Parathyroid adenoma (tissue), 2 donors: ENCODE results near the gene ATP6V1B1.
A peak's percentile ranks its signal among the peaks of the same experiment; 100 is the strongest.
"Not testable (repeated sequence)": the region's sequence is repeated elsewhere in the genome, so short reads cannot be mapped to it uniquely, and the experiment has no call there.

Source experiments
- H2AFZ ChIP-seq: fragments of 300-600 bp; sonication (generic); one replicate; pipeline ENCODE4 v1.7.0; 2017; ENCODE audit warnings: antibody characterized with exemption, mild to moderate bottlenecking
- H3K27ac ChIP-seq: fragments of 300-600 bp; sonication (generic); one replicate; pipeline ENCODE4 v1.7.0; 2017
- H3K27me3 ChIP-seq: fragments of 300-600 bp; sonication (generic); one replicate; pipeline ENCODE4 v1.7.0; 2017; ENCODE audit warnings: low read length; ENCODE audit not compliant: control insufficient read depth, insufficient read depth
- H3K36me3 ChIP-seq: fragments of 300-600 bp; sonication (generic); one replicate; pipeline ENCODE4 v1.7.0; 2017; ENCODE audit warnings: low read length; ENCODE audit not compliant: control insufficient read depth, insufficient read depth
- H3K4me1 ChIP-seq: fragments of 300-600 bp; sonication (generic); one replicate; pipeline ENCODE4 v1.7.0; 2017; ENCODE audit warnings: control low read depth
- H3K4me2 ChIP-seq: fragments of 300-600 bp; sonication (generic); one replicate; pipeline ENCODE4 v1.7.0; 2017; ENCODE audit warnings: low read length
- H3K4me3 ChIP-seq: fragments of 300-600 bp; sonication (generic); one replicate; pipeline ENCODE4 v1.7.0; 2017; ENCODE audit warnings: low read depth, low read length
- H3K79me2 ChIP-seq: fragments of 300-600 bp; sonication (generic); one replicate; pipeline ENCODE4 v1.7.0; 2017; ENCODE audit warnings: control low read depth
- H3K9ac ChIP-seq: fragments of 300-600 bp; sonication (generic); one replicate; pipeline ENCODE4 v1.7.0; 2017; ENCODE audit warnings: mild to moderate bottlenecking
- H3K9me3 ChIP-seq: fragments of 300-600 bp; sonication (generic); one replicate; pipeline ENCODE4 v1.7.0; 2017; ENCODE audit warnings: low read length; ENCODE audit not compliant: control insufficient read depth
- TF ChIP-seq, protein P1 (sequence below): fragments of 300-600 bp; sonication (generic); IDR thresholded peaks from one replicate; pipeline ENCODE4 v1.7.0; 2017; ENCODE audit warnings: antibody characterized with exemption, mild to moderate bottlenecking
- donor health status: primary hyperparathyroidism.

Gene ATP6V1B1

DNA sequence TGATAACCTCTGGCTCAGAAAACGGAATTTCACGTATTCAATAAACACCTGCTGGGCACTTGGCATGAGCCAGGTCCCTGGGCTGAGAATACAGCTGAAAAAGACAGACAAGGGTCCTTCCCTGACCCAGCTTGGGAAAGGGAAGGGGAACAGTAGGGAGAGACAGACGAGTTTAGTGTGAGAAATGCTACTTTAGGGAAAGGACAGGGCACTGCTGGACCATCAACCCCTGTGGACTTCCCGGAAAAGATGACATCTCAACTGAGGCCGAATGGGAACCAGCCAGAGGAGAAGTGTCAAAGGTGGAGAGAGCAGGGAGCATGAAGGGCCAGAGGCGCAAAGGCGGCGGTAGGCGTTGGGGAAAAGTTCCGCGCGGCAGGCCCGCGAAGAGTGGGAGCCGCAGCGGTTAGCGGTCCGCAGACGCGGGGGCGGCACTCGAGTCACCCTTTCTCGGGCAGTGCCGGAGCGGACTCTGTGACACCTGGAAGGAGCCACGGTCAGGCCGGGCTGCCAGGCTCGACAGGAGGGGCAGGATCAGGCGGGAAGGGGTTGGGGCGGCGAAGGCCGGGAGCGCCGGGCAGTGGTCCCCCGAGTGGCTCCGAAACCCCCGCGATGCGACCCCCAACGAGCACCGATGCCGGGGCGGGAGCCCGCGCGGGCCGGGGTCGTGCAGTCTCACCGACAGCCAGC lies 58.5 kb downstream of the ATP6V1B1 start:
- H2AFZ ChIP-seq = peak overlapping the region; percentile 77
- peak overlapping the region; percentile 18 for H3K27ac ChIP-seq
- peak overlapping the region; percentile 41 for H3K9ac ChIP-seq
- H3K4me1 ChIP-seq = peaks cover 17% of the 10 kb centered on the region
- H3K27me3 ChIP-seq = no peaks in the 10 kb centered on the region
- H3K79me2 ChIP-seq = peaks cover 3% of the 10 kb centered on the region
- H3K4me3 ChIP-seq = peak overlapping the region; percentile 74
- no peaks in the 10 kb centered on the region for H3K36me3 ChIP-seq
- H3K9me3 ChIP-seq = no peaks in the 10 kb centered on the region
- peak overlapping the region; percentile 68 for H3K4me2 ChIP-seq
- TF ChIP-seq, protein P1, sequence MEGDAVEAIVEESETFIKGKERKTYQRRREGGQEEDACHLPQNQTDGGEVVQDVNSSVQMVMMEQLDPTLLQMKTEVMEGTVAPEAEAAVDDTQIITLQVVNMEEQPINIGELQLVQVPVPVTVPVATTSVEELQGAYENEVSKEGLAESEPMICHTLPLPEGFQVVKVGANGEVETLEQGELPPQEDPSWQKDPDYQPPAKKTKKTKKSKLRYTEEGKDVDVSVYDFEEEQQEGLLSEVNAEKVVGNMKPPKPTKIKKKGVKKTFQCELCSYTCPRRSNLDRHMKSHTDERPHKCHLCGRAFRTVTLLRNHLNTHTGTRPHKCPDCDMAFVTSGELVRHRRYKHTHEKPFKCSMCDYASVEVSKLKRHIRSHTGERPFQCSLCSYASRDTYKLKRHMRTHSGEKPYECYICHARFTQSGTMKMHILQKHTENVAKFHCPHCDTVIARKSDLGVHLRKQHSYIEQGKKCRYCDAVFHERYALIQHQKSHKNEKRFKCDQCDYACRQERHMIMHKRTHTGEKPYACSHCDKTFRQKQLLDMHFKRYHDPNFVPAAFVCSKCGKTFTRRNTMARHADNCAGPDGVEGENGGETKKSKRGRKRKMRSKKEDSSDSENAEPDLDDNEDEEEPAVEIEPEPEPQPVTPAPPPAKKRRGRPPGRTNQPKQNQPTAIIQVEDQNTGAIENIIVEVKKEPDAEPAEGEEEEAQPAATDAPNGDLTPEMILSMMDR = no peak

DNA sequence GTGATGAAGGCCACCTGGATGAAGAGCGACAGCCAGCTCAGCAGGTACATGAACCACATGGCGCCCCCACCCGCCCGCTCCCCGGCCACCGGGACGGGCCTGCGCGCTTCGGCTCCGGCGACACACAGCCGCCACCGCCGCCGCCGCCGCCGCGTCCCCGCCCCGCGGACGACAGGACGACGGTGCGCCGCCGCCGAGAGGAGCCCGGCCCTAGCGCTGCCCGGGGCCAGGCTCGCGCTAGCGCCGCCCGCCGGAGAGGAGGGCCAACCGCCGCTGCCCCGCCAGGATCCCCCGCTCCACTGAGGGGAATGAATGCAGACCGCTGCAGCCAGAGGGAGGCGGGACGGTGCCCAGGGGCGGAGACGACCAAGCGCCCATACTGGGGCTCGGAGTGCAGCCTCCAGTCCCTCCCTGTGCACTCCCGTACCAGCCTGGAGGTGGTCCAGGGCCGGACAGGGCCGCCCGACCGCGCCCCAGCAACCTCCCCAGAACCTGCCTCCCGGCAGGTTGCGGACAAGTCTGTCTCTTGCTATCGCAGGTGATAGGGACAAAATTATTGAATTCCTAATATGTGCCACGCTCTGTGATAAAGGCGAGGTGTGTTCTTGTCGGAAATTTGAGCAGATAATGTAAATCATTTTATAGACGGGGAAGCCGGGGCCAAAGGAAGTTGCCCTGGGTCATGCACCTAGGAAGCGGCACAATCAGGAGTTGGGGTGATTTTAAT lies 59.2 kb downstream of the ATP6V1B1 start, which contains the start of gene TEX261:
Gene TEX261 (minus strand): TSS at position 175 of the 727 bp plus-strand sequence. CDS start 116 bp downstream, at position 59.
- TF ChIP-seq, protein P1 = peak; percentile 69
- Histone ChIP-seq H3K27ac (peak within 1 kb of the TSS; percentile 55), H3K79me2 (peaks cover 3% of the 10 kb centered on the region), H3K4me1 (peaks cover 17% of the 10 kb centered on the region), H3K4me2 (peak within 1 kb of the TSS; percentile 68), H3K27me3 (no peaks in the 10 kb centered on the region), H3K4me3 (peak within 1 kb of the TSS; percentile 74), H3K9me3 (no peaks in the 10 kb centered on the region), H3K9ac (peak within 1 kb of the TSS; percentile 41), H2AFZ (peak within 1 kb of the TSS; percentile 99), H3K36me3 (no peaks in the 10 kb centered on the region)

- H3K79me2 ChIP-seq = peaks cover 3% of the 10 kb centered on the region
- no peak overlapping the region for H3K9ac ChIP-seq
- H3K27ac ChIP-seq = peak overlapping the region; percentile 55
- H3K4me3 ChIP-seq = peak overlapping the region; percentile 61
- H3K4me2 ChIP-seq = peak overlapping the region; percentile 62
- TF ChIP-seq, protein P1 = peak; percentile 25
- peaks cover 17% of the 10 kb centered on the region for H3K4me1 ChIP-seq
- no peaks in the 10 kb centered on the region for H3K9me3 ChIP-seq
- peak overlapping the region; percentile 99 for H2AFZ ChIP-seq
- no peaks in the 10 kb centered on the region for H3K36me3 ChIP-seq
- H3K27me3 ChIP-seq = no peaks in the 10 kb centered on the region
These were observed 59.7 kb downstream of the ATP6V1B1 start for GRCh38 chr2:70995426-70995729.

- H3K9ac ChIP-seq, H3K4me3 ChIP-seq, H3K36me3 ChIP-seq, H2AFZ ChIP-seq, H3K27ac ChIP-seq, H3K27me3 ChIP-seq, H3K9me3 ChIP-seq, H3K4me1 ChIP-seq, H3K4me2 ChIP-seq, H3K79me2 ChIP-seq: not testable (repeated sequence)
These were observed 63.2 kb downstream of the ATP6V1B1 start for GRCh38 chr2:70998885-70999284.

DNA sequence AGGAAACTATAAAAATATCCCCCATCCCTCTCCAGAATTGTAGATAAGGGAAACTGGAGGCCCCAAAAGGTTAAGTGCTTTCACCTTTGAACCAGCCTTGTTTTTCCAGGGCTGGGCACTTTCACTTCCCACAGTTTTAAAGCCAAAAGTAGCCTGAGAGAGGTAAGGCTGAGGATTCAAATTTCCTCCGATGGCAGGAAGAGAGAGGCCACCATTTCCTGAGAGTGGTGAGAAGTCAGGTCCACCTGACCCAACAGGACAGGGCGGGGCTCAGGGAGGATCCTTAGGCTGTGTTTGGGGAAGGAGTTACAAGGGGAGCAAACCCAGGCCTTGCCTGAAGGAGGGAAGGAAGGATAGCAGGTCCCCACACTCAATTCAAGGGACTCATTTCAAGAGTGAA lies 63.7 kb downstream of the ATP6V1B1 start:
- no peak overlapping the region for H3K9ac ChIP-seq
- no peak overlapping the region for H2AFZ ChIP-seq
- no peak overlapping the region for H3K4me2 ChIP-seq
- peaks cover 7% of the 10 kb centered on the region for H3K4me1 ChIP-seq
- no peaks in the 10 kb centered on the region for H3K27me3 ChIP-seq
- H3K4me3 ChIP-seq = no peak overlapping the region
- no peaks in the 10 kb centered on the region for H3K9me3 ChIP-seq
- TF ChIP-seq, protein P1 = no peak
- H3K79me2 ChIP-seq = peaks cover 3% of the 10 kb centered on the region
- no peak overlapping the region for H3K27ac ChIP-seq
- no peaks in the 10 kb centered on the region for H3K36me3 ChIP-seq

DNA sequence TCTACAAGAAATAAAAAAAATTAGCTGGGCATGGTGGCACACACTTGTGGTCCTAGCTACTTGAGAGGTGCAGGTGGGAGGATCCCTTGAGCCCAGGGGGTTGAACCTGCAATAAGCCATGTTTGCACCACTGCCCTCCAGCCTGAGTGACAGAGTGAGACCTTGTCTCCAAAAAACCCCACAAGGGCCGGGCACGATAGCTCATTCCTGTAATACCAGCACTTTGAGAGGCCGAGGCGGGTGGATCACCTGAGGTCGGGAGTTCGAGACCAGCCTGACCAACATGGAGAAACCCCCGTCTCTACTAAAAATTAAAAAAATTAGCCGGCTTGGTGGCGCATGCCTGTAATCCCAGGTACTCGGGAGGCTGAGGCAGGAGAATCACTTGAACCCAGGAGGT lies 64.2 kb downstream of the ATP6V1B1 start:
- H3K4me2 ChIP-seq, H3K9me3 ChIP-seq, H2AFZ ChIP-seq: not testable (repeated sequence)

More for the DNA sequence above, 64.2 kb downstream of the ATP6V1B1 start:
- H3K4me1 ChIP-seq, H3K4me3 ChIP-seq, H3K9ac ChIP-seq, H3K27ac ChIP-seq, H3K79me2 ChIP-seq, H3K36me3 ChIP-seq, H3K27me3 ChIP-seq: not testable (repeated sequence)
